Measurements from ENCODE around the gene COPS3.

- TF ChIP-seq ZNF274 (IDR thresholded peaks at IDR 0.05; ENCODE audit: low read depth, low read length) (no peak), YY1 (IDR thresholded peaks at IDR 0.05; ENCODE audit: insufficient read depth, insufficient read length) (no peak)
These were observed 37.9 kb downstream of the COPS3 start for GRCh38 chr17:17243163-17243562.
